K562 (cell line): ENCODE data around the gene ZNF350. TPM values are rescaled to one million over a fixed set of nuclear protein-coding genes. Genes with fewer than 3 reads are reported as not detected.

Source experiments
- BRD4 ChIP-seq: fragments of 200-600 bp; sonication (generic); IDR thresholded peaks from 2 replicates; pipeline ENCODE4 v1.6.1; 2017; ENCODE audit warnings: inconsistent platforms
- MEIS2 ChIP-seq: fragments of 450-650 bp; IDR thresholded peaks from 2 replicates; pipeline ENCODE4 v1.6.1; 2014; ENCODE audit warnings: mild to moderate bottlenecking; ENCODE audit not compliant: partially characterized antibody
- SMAD3 ChIP-seq: fragments of 450-650 bp; formaldehyde crosslinking; conservative IDR thresholded peaks from 2 replicates; pipeline ENCODE4 v1.4.0; 2020; ENCODE audit warnings: mild to moderate bottlenecking
- SNRNP70 ChIP-seq: fragments of 200-400 bp; formaldehyde crosslinking; optimal IDR thresholded peaks from 2 replicates; pipeline ENCODE3; 2017; ENCODE audit warnings: low read depth, low read length
- TRIM24 ChIP-seq, 2 experiments: fragments of 450-650 bp; IDR thresholded peaks; 2 replicates each; pipeline ENCODE4 v1.6.1; 2016
- polyA plus RNA-seq, 8 experiments: library from polyadenylated mRNA; depleted of rRNA in 4 of 8; stranded (reverse) in 5 of 8; unstranded in 3 of 8; fragments of >200 nt; fragmentation: Nextera tagmentation in 2 of 8; fragmentation: Illumina TruSeq in 1 of 8; extraction: Ambion mirVana in 2 of 8; extraction: Trizol in 1 of 8; gene quantifications; 2 replicates each; pipeline versions ENCODE4 v1.2.1 to v1.2.3, GENCODE V29; 2011 to 2014; ENCODE audit warnings: inconsistent platforms in 1 of 8, missing spikeins in 1 of 8
- total RNA-seq, 7 experiments: library from RNA; depleted of rRNA in 6 of 7; stranded (reverse); fragments of >200 nt in 6 of 7; fragmentation: Illumina TruSeq in 2 of 7; extraction: Trizol in 2 of 7; gene quantifications; 2 replicates each; pipeline versions ENCODE4 v1.2.1 to v1.2.3, GENCODE V29; 2011 to 2021; ENCODE audit warnings: low replicate concordance in 1 of 7
- TF ChIP-seq, protein P1 (sequence below): fragments of 450-650 bp; IDR thresholded peaks from 2 replicates; pipeline ENCODE4 v1.6.1; 2016; ENCODE audit warnings: borderline replicate concordance
- TF ChIP-seq, protein P2 (sequence below), 2 experiments: fragments of 450-650 bp in 1 of 2; IDR thresholded peaks; 2 replicates each; pipeline ENCODE4 v1.6.1; 2011 to 2017; ENCODE audit warnings: low read depth in 2 of 2, antibody characterized with exemption in 1 of 2, borderline replicate concordance in 1 of 2, low read length in 1 of 2, mild to moderate bottlenecking in 1 of 2, mixed read lengths in 1 of 2; ENCODE audit not compliant: control insufficient read depth in 1 of 2
- TF ChIP-seq, protein P3 (sequence below), 2 experiments: fragments of 150-350 bp in 1 of 2; IDR thresholded peaks; 2 replicates each; pipeline ENCODE4 v1.6.1; 2012 to 2016; ENCODE audit warnings: low read depth in 2 of 2, low read length in 2 of 2, mild to moderate bottlenecking in 1 of 2, moderate library complexity in 1 of 2
- TF ChIP-seq, protein P4 (sequence below): fragments of 450-650 bp; IDR thresholded peaks from 2 replicates; pipeline ENCODE4 v1.6.1; 2017; ENCODE audit warnings: antibody characterized with exemption

ZNF350 gene
- total and polyA plus RNA-seq, 9 of the 15 experiments (the other 6 are each of a cell fraction or from before 2014, with no cell fraction given), result 1.7 to 4.8 (median 2.9) TPM

DNA sequence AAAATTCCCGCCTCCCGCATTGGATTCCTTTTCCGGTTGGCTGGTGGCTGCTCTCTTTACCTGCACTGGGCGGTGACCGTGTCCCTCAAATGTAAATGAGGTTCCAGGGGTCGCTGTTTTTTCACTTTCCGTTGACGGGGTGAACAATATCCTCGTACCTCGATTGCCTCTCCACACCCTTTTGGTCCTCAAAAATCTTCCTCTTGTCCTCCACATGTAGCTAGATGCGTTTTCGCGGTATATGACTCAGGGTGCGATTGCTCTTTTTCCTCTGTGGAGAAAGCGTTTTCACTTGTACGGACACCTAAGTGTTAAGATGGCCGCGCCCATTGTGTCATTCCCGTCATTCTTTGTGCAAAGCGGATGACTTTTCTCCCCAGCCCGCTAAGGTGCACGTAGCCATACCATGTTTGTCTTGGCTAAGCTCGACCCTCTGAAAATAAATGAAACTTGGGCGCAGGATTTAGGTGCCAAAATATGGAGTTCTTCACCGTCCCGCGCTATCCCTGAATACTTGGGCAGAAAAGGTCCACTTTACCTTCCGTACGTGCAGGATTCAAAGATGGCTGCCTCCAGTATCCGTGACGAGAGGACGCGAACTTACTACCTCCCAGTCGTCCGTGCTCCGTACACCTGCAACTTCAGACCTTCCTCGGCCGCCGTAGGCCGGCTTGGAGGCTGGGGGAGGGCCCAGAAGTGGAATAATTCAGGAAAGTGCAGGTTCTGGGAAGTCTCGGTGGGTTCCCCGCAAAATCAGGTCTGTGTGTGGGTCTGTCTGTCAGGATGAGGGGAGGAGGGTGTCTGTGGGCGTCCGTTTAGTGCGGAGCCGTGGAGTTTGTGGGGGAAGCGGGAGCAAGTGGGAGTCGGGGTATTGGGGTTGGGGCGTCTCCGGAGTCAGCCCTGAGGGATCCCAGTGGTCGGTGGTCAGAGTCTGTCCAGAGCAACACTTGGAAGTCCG, 59.6 kb downstream of the ZNF350 start, which contains the start of gene ZNF613 (continued):
- TF ChIP-seq, protein P1, sequence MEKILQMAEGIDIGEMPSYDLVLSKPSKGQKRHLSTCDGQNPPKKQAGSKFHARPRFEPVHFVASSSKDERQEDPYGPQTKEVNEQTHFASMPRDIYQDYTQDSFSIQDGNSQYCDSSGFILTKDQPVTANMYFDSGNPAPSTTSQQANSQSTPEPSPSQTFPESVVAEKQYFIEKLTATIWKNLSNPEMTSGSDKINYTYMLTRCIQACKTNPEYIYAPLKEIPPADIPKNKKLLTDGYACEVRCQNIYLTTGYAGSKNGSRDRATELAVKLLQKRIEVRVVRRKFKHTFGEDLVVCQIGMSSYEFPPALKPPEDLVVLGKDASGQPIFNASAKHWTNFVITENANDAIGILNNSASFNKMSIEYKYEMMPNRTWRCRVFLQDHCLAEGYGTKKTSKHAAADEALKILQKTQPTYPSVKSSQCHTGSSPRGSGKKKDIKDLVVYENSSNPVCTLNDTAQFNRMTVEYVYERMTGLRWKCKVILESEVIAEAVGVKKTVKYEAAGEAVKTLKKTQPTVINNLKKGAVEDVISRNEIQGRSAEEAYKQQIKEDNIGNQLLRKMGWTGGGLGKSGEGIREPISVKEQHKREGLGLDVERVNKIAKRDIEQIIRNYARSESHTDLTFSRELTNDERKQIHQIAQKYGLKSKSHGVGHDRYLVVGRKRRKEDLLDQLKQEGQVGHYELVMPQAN, result no peak
- TF ChIP-seq SNRNP70 (no peak), SMAD3 (CRISPR knock-in tag) (no peak), MEIS2 (no peak), TRIM24 (IDR thresholded peaks at IDR 0.05) (peak in 1 of 2 experiments; percentile 29; a peak in 2 of 4 replicates), BRD4 (no peak)
- TF ChIP-seq, protein P2, sequence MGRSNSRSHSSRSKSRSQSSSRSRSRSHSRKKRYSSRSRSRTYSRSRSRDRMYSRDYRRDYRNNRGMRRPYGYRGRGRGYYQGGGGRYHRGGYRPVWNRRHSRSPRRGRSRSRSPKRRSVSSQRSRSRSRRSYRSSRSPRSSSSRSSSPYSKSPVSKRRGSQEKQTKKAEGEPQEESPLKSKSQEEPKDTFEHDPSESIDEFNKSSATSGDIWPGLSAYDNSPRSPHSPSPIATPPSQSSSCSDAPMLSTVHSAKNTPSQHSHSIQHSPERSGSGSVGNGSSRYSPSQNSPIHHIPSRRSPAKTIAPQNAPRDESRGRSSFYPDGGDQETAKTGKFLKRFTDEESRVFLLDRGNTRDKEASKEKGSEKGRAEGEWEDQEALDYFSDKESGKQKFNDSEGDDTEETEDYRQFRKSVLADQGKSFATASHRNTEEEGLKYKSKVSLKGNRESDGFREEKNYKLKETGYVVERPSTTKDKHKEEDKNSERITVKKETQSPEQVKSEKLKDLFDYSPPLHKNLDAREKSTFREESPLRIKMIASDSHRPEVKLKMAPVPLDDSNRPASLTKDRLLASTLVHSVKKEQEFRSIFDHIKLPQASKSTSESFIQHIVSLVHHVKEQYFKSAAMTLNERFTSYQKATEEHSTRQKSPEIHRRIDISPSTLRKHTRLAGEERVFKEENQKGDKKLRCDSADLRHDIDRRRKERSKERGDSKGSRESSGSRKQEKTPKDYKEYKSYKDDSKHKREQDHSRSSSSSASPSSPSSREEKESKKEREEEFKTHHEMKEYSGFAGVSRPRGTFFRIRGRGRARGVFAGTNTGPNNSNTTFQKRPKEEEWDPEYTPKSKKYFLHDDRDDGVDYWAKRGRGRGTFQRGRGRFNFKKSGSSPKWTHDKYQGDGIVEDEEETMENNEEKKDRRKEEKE (IDR thresholded peaks at IDR 0.05; ENCODE audit: borderline replicate concordance in 1 of 2, control insufficient read depth in 1 of 2, low read depth in 2 of 2, low read length in 1 of 2), result no peak
- TF ChIP-seq, protein P3, sequence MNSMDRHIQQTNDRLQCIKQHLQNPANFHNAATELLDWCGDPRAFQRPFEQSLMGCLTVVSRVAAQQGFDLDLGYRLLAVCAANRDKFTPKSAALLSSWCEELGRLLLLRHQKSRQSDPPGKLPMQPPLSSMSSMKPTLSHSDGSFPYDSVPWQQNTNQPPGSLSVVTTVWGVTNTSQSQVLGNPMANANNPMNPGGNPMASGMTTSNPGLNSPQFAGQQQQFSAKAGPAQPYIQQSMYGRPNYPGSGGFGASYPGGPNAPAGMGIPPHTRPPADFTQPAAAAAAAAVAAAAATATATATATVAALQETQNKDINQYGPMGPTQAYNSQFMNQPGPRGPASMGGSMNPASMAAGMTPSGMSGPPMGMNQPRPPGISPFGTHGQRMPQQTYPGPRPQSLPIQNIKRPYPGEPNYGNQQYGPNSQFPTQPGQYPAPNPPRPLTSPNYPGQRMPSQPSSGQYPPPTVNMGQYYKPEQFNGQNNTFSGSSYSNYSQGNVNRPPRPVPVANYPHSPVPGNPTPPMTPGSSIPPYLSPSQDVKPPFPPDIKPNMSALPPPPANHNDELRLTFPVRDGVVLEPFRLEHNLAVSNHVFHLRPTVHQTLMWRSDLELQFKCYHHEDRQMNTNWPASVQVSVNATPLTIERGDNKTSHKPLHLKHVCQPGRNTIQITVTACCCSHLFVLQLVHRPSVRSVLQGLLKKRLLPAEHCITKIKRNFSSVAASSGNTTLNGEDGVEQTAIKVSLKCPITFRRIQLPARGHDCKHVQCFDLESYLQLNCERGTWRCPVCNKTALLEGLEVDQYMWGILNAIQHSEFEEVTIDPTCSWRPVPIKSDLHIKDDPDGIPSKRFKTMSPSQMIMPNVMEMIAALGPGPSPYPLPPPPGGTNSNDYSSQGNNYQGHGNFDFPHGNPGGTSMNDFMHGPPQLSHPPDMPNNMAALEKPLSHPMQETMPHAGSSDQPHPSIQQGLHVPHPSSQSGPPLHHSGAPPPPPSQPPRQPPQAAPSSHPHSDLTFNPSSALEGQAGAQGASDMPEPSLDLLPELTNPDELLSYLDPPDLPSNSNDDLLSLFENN (IDR thresholded peaks at IDR 0.05; ENCODE audit: low read depth in 2 of 2, low read length in 2 of 2), result 0 out of 4 replicates have a peak, but pooled peaks of 1 of the 2 experiments have one; percentile 17
- TF ChIP-seq, protein P4, sequence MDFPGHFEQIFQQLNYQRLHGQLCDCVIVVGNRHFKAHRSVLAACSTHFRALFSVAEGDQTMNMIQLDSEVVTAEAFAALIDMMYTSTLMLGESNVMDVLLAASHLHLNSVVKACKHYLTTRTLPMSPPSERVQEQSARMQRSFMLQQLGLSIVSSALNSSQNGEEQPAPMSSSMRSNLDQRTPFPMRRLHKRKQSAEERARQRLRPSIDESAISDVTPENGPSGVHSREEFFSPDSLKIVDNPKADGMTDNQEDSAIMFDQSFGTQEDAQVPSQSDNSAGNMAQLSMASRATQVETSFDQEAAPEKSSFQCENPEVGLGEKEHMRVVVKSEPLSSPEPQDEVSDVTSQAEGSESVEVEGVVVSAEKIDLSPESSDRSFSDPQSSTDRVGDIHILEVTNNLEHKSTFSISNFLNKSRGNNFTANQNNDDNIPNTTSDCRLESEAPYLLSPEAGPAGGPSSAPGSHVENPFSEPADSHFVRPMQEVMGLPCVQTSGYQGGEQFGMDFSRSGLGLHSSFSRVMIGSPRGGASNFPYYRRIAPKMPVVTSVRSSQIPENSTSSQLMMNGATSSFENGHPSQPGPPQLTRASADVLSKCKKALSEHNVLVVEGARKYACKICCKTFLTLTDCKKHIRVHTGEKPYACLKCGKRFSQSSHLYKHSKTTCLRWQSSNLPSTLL, result no peak
